GM12872 (cell line): ENCODE data around the gene TOM1L2.

Experiments used
- CTCF ChIP-seq: IDR thresholded peaks from 3 replicates; pipeline ENCODE4 v1.5.1; 2011; ENCODE audit warnings: low read depth, mild to moderate bottlenecking, low read length, moderate library complexity; ENCODE audit not compliant: insufficient read depth

TOM1L2 gene

GRCh38 chr17:17972126-17972951 lies at the start of gene TOM1L2, which contains the start of gene DRC3:
TSS of gene TOM1L2 (minus strand) at chr17:17972400. CDS start at chr17:17972313, 87 bp downstream.
TSS of gene DRC3 (plus strand) at chr17:17972862. CDS start at chr17:17977599, 4,737 bp downstream.
- TF ChIP-seq CTCF, result no peak

GRCh38 chr17:18021372-18021771 lies 49.2 kb upstream of the TOM1L2 start:
- TF ChIP-seq CTCF, result no peak

- TF ChIP-seq CTCF, result no peak
These were observed 48.8 kb upstream of the TOM1L2 start for GRCh38 chr17:18020971-18021370.

GRCh38 chr17:18019838-18020154 lies 47.6 kb upstream of the TOM1L2 start:
- TF ChIP-seq CTCF, result no peak

GRCh38 chr17:18018411-18018921 lies 46.3 kb upstream of the TOM1L2 start:
- no peak for TF ChIP-seq CTCF

GRCh38 chr17:18017958-18018357 lies 45.8 kb upstream of the TOM1L2 start:
- TF ChIP-seq CTCF, result no peak

GRCh38 chr17:18016426-18016825 lies 44.2 kb upstream of the TOM1L2 start:
- TF ChIP-seq CTCF, result no peak
